Measurements from ENCODE around the gene PIK3CB. TPM values are rescaled to one million over a fixed set of nuclear protein-coding genes. Genes with fewer than 3 reads are reported as not detected.
A peak's percentile ranks its signal among the peaks of the same experiment; 100 is the strongest.

Gene PIK3CB
- total RNA-seq, 1 donor from 2014 or later, result 16.7 TPM

DNA sequence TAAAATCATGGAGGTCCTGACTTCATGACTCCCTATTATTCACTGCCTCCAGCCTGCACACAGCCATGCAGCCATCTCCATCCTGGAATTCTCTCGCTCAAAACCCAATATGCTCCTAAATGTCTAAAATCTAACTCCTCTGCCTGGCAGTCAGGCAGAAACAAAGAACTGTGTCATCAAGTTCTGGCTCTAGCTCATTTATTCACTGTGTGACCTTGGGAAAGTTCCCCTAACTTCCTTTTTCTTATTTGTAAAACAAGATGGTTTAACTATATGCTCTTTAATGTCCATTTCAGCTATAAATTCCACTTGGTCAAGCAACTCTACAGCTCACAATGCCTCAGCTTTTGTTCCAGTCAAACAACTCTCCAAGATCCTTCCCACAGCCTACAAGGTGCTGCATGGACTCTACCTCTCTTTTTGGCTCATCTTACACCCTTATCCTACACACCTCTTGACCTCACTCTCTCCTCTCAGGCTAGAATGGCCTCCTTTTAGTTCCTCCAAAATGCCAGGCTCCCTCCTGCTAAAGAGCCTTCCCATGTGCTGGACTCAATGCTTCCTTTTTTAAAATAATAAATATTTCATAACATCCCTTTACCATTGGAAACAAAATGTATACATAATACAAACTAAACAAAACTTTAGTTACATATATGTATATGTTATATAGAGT is 16.4 kb downstream of the PIK3CB start:
- Mint-ChIP-seq H3K9me3 (ENCODE audit: unreplicated experiment) (no peaks in the 10 kb centered on the region), H3K27me3 (ENCODE audit: unreplicated experiment) (no peaks in the 10 kb centered on the region), H3K4me1 (ENCODE audit: unreplicated experiment) (peaks cover 4% of the 10 kb centered on the region), H3K36me3 (ENCODE audit: unreplicated experiment) (peaks cover 2% of the 10 kb centered on the region), H3K4me3 (ENCODE audit: unreplicated experiment) (no peak overlapping the region), H3K27ac (ENCODE audit: unreplicated experiment) (peak overlapping the region; percentile 2)
- no peak for DNase-seq (ENCODE audit: extremely low spot score, unreplicated experiment)
- no peak for TF ChIP-seq CTCF (IDR thresholded peaks at IDR 0.05)

- no peak for DNase-seq (ENCODE audit: extremely low spot score, unreplicated experiment)
- no peak for TF ChIP-seq CTCF (IDR thresholded peaks at IDR 0.05)
- H3K27ac Mint-ChIP-seq (ENCODE audit: unreplicated experiment), result no peak overlapping the region
- no peaks in the 10 kb centered on the region for H3K27me3 Mint-ChIP-seq (ENCODE audit: unreplicated experiment)
- H3K36me3 Mint-ChIP-seq (ENCODE audit: unreplicated experiment), result peaks cover 2% of the 10 kb centered on the region
- H3K4me1 Mint-ChIP-seq (ENCODE audit: unreplicated experiment), result peaks cover 2% of the 10 kb centered on the region
- H3K4me3 Mint-ChIP-seq (ENCODE audit: unreplicated experiment), result no peak overlapping the region
- H3K9me3 Mint-ChIP-seq (ENCODE audit: unreplicated experiment), result no peaks in the 10 kb centered on the region
Measured at GRCh38 chr3:138817695-138818094, 17.0 kb downstream of the PIK3CB start.

DNA sequence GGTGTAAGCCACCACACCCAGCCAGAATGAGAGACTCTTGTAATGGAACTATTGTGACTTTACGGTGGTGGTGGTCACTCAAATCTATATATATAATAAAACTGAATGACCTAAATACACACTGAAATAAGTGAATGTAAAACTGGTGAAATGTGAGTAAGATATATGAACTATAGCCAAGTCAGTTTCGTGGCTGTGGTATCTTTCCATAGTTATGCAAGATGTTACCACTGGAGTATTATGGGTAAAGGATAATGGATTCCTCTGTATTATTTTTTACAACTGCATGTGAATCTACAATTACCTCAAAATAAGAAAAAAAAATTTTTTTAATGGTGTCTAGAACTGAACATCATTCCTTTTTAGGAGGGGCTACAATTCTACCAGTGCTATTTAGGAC is 21.9 kb downstream of the PIK3CB start:
- no peak for DNase-seq (ENCODE audit: extremely low spot score, unreplicated experiment)
- no peak overlapping the region for H3K4me3 Mint-ChIP-seq (ENCODE audit: unreplicated experiment)

DNA sequence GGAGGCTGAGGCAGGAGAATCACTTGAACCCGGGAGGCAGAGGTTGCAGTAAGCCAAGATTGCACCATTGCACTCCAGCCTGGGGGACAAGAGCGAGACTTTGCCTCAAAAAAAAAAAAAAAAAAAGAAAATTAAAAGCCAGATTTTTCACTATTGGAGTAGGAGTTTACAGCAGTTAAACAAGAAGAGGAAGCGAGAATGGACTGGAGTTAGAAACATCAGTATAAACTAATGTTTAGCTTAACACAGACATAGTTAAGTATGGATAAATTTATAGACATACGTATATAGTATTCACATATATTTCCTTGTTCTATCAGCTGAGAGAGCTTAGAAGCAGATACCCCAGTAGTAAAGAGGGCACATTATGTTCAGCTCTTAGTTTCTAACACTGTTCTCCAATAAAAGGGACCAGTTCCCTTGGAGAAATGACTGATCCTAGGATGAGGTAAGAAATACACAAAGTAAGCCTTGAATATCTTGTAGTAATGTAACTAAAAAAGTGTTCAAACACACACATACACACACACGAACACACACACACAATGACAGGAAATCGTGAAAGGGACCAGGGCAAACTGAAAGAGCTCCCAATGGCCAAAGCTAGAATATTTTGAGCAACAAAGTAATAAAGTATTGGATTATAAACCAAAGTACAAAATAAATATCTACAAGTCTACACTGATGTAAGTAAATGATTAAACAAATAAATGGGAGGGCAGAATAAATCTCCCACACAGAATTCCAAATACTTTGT is 25.1 kb downstream of the PIK3CB start:
- DNase-seq (ENCODE audit: extremely low spot score, unreplicated experiment), result no peak
- H3K27ac Mint-ChIP-seq (ENCODE audit: unreplicated experiment), result no peak overlapping the region
- no peaks in the 10 kb centered on the region for H3K36me3 Mint-ChIP-seq (ENCODE audit: unreplicated experiment)
- H3K27me3 Mint-ChIP-seq (ENCODE audit: unreplicated experiment), result no peaks in the 10 kb centered on the region
- H3K9me3 Mint-ChIP-seq (ENCODE audit: unreplicated experiment), result no peaks in the 10 kb centered on the region
- TF ChIP-seq CTCF (IDR thresholded peaks at IDR 0.05), result no peak
- no peak overlapping the region for H3K4me3 Mint-ChIP-seq (ENCODE audit: unreplicated experiment)
- H3K4me1 Mint-ChIP-seq (ENCODE audit: unreplicated experiment), result no peaks in the 10 kb centered on the region

More for the DNA sequence above, 21.9 kb downstream of the PIK3CB start:
- Mint-ChIP-seq H3K27ac (ENCODE audit: unreplicated experiment) (no peak overlapping the region), H3K27me3 (ENCODE audit: unreplicated experiment) (no peaks in the 10 kb centered on the region), H3K36me3 (ENCODE audit: unreplicated experiment) (no peaks in the 10 kb centered on the region), H3K9me3 (ENCODE audit: unreplicated experiment) (no peaks in the 10 kb centered on the region), H3K4me1 (ENCODE audit: unreplicated experiment) (peaks cover 2% of the 10 kb centered on the region)
- no peak for TF ChIP-seq CTCF (IDR thresholded peaks at IDR 0.05)

- H3K27ac Mint-ChIP-seq (ENCODE audit: unreplicated experiment), result no peak overlapping the region
- H3K4me3 Mint-ChIP-seq (ENCODE audit: unreplicated experiment), result no peak overlapping the region
- H3K36me3 Mint-ChIP-seq (ENCODE audit: unreplicated experiment), result no peaks in the 10 kb centered on the region
- no peaks in the 10 kb centered on the region for H3K27me3 Mint-ChIP-seq (ENCODE audit: unreplicated experiment)
- no peak for DNase-seq (ENCODE audit: extremely low spot score, unreplicated experiment)
- H3K9me3 Mint-ChIP-seq (ENCODE audit: unreplicated experiment), result no peaks in the 10 kb centered on the region
- no peak for TF ChIP-seq CTCF (IDR thresholded peaks at IDR 0.05)
- peaks cover 2% of the 10 kb centered on the region for H3K4me1 Mint-ChIP-seq (ENCODE audit: unreplicated experiment)
Measured at GRCh38 chr3:138806376-138807080, 28.2 kb downstream of the PIK3CB start.
